NB4 (cell line): ENCODE data around the gene GALNT10.

Experiments used
- CTCF ChIP-seq: IDR thresholded peaks from one replicate; pipeline ENCODE4 v1.5.1; 2012; ENCODE audit warnings: low read depth, low read length
- MYC ChIP-seq: IDR thresholded peaks from 2 replicates; pipeline ENCODE4 v1.6.1; 2011; ENCODE audit warnings: low read depth, low read length
- POLR2A ChIP-seq: IDR thresholded peaks from 2 replicates; pipeline ENCODE4 v1.6.1; 2011; ENCODE audit warnings: mild to moderate bottlenecking; ENCODE audit not compliant: insufficient read length; ENCODE audit errors: extremely low read depth

GRCh38 chr5:154202379-154203260 lies 12.1 kb downstream of the GALNT10 start:
- TF ChIP-seq POLR2A: no peak
- no peak for TF ChIP-seq CTCF
- TF ChIP-seq MYC: no peak
